ENCODE data around the gene ZNF215. TPM values are rescaled to one million over a fixed set of nuclear protein-coding genes. Genes with fewer than 3 reads are reported as not detected.

The ZNF215 gene
- total and polyA plus RNA-seq, 2 of the 4 experiments (the other 2 are of a cell fraction): 3.4 to 7.7 TPM

DNA sequence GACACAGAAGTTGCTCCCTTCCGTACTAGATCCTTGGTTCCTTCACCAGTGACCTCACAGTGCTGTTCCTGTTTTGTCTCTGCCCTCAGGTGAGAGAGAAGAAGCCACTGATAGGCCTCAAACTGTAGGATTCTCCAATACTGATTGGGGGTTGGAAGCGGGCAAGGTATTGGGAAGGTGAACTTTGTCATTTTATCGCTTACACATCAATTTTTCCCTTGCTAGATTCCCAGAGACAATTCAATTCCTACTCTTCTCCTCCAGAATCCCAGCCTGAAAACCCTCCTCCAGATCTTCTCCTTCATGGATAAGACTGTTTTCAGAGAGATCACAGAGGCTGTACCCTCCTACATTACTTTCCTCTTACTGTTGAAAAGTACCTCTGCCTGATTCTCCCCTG lies 14.8 kb upstream of the ZNF215 start:
- Histone ChIP-seq H3K4ac (ENCODE audit: low read depth, low read length) (no peak overlapping the region), H4K91ac (ENCODE audit: insufficient read depth, low read depth, low read length) (no peak overlapping the region), H2BK5ac (ENCODE audit: low read depth, low read length, poor library complexity, severe bottlenecking) (no peak overlapping the region), H2BK120ac (ENCODE audit: low read depth, low read length) (no peak overlapping the region), H3K4me3 (ENCODE audit: insufficient read depth, low read depth, low read length) (no peak overlapping the region), H3K18ac (ENCODE audit: low read depth, low read length) (no peak overlapping the region), H4K5ac (ENCODE audit: low read depth, low read length) (no peak overlapping the region), H2AFZ (replicated peaks; ENCODE audit: low read length, poor library complexity) (no peak overlapping the region), H2AK9ac (replicated peaks; ENCODE audit: low read depth, low read length, poor library complexity) (no peak overlapping the region), H2BK15ac (ENCODE audit: low read depth, low read length) (no peak overlapping the region), H3K56ac (ENCODE audit: extremely low read depth, insufficient read depth, low read length) (no peak overlapping the region), H3K4me1 (ENCODE audit: control insufficient read depth, insufficient read depth, low read length) (no peaks in the 10 kb centered on the region), H3K9me1 (ENCODE audit: insufficient read depth, low read length) (no peaks in the 10 kb centered on the region), H3K4me2 (ENCODE audit: low read depth, low read length) (no peak overlapping the region), H3K9ac (ENCODE audit: low read depth, low read length) (no peak overlapping the region), H3K36me3 (ENCODE audit: control insufficient read depth, insufficient read depth, low read length) (no peaks in the 10 kb centered on the region), H3K79me1 (ENCODE audit: low read depth in 1 of 2, low read length in 2 of 2) (no peaks in the 10 kb centered on the region), H3K27ac (ENCODE audit: insufficient read depth, low read length) (no peak overlapping the region), H2AK5ac (ENCODE audit: low read depth, low read length) (no peak overlapping the region), H4K8ac (ENCODE audit: low read depth in 2 of 2, low read length in 2 of 2) (no peak overlapping the region), H2BK20ac (ENCODE audit: low read depth, low read length) (no peak overlapping the region), H3K14ac (replicated peaks; ENCODE audit: low read depth, low read length) (no peak overlapping the region), H3K23ac (ENCODE audit: low read depth, low read length) (no peak overlapping the region), H4K20me1 (ENCODE audit: insufficient read depth, low read length) (no peaks in the 10 kb centered on the region), H3K27me3 (ENCODE audit: control insufficient read depth, insufficient read depth, low read length) (no peaks in the 10 kb centered on the region), H3K9me3 (ENCODE audit: control insufficient read depth, insufficient read depth, low read length) (no peaks in the 10 kb centered on the region)
- ATAC-seq (ENCODE audit: low read depth) (no peak), DNase-seq (no peak)
- POLR2A ChIA-PET (ENCODE audit: unreplicated experiment): no interaction called here
- peak; percentile 44 for TF ChIP-seq MAFK (IDR thresholded peaks at IDR 0.05; ENCODE audit: low read depth, low read length)
- TF ChIP-seq CHD1 (IDR thresholded peaks at IDR 0.05; ENCODE audit: low read depth, low read length): no peak
- in situ Hi-C loops (cut with MboI; ENCODE audit: low sequenced_read_pairs): no loop called here
- no CpG with 5 or more reads among the region's 3 CpGs for WGBS, 2 experiments (ENCODE audit: extremely low coverage in 2 of 2, insufficient read length in 1 of 2)
- dilution Hi-C loops (cut with HindIII; ENCODE audit: low sequenced_read_pairs, unreplicated experiment): no loop called here
- intact Hi-C loops (cut with micrococcal nuclease): no loop called here
- CTCF ChIA-PET: no interaction called here
- no TSS peak for BruUV-seq (replicated peaks)

All from IMR-90 (cell line).